T-helper 17 cell (primary cell): Measurements from ENCODE around the gene FOXO6. TPM values are rescaled to one million over a fixed set of nuclear protein-coding genes. Genes with fewer than 3 reads are reported as not detected.

Experiments
- ATAC-seq: fragments of 150-1000 bp; cut with Tn5 transposase; 2 replicates; pipeline ENCODE4 v1.10.0; 2021; ENCODE audit warnings: mild to moderate bottlenecking, moderate library complexity
- DNase-seq, 3 donors: peaks; one replicate each; pipeline versions ENCODE4 v3.0.0 to v3.0.0-alpha.2; 2020 to 2021
- H3K9me3 ChIP-seq: one replicate; pipeline ENCODE4 v1.7.0; 2013; ENCODE audit warnings: low read length, mild to moderate bottlenecking; ENCODE audit not compliant: control insufficient read depth, poor library complexity, severe bottlenecking
- H3K27ac Mint-ChIP-seq: one replicate; pipeline ENCODE4 v1.8.0; 2022; ENCODE audit warnings: mild to moderate bottlenecking, moderate library complexity, mixed read lengths
- H3K27me3 Mint-ChIP-seq: one replicate; pipeline ENCODE4 v1.8.0; 2022; ENCODE audit warnings: mixed read lengths
- H3K36me3 Mint-ChIP-seq: one replicate; pipeline ENCODE4 v1.8.0; 2022; ENCODE audit warnings: low read depth, mixed read lengths
- H3K4me1 Mint-ChIP-seq: one replicate; pipeline ENCODE4 v1.8.0; 2022; ENCODE audit warnings: mild to moderate bottlenecking, mixed read lengths
- H3K4me3 Mint-ChIP-seq: one replicate; pipeline ENCODE4 v1.8.0; 2022; ENCODE audit warnings: mild to moderate bottlenecking, moderate library complexity, mixed read lengths
- total RNA-seq, 4 donors: library from RNA in 2 of 4; stranded (reverse) in 2 of 4; gene quantifications; one replicate each; pipeline ENCODE4 v1.2.3 and lab custom pipeline; 2022 to 2026

FOXO6 gene
- total RNA-seq, 2 donors from 2014 or later: 0.86 to 1.8 TPM

DNA sequence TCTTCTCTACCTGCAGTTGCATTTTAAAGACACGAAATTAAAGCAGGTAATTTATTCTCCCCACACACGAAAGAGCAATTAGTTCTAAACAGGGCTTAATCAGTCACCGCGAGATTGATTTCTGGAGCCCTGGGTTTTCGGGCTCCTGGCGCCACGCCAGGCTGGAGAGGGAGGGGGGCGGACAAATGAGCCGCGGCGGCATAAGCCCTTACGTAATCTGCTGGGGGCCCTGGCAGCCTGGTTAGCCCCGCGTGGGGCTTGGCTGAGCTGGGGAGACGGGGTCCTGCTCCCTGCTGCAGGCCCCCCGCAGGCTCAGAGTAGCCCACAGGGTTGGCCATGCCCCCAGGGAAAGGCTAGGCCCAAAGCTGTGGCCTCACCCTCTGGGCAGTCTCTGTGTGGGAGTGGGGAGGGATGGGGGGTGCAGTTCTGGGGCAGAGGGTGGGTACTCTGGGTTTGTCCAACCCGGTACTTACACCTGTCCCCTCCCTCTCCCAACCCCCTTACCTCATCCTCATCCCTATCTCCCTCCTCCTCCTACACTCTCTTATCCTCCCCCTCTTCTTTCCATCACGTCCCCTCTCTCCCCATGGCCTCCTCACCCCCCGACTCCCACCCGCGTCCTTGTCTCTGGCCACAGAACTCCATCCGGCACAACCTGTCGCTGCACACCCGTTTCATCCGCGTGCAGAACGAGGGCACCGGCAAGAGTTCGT lies 19.9 kb downstream of the FOXO6 start:
- ATAC-seq: no peak
- Mint-ChIP-seq H3K36me3 (peaks cover 16% of the 10 kb centered on the region), H3K4me3 (peak overlapping the region; percentile 87), H3K4me1 (peaks cover 17% of the 10 kb centered on the region), H3K27ac (no peak overlapping the region), H3K27me3 (peaks cover 74% of the 10 kb centered on the region)
- DNase-seq: no peak
- H3K9me3 ChIP-seq: no peaks in the 10 kb centered on the region

DNA sequence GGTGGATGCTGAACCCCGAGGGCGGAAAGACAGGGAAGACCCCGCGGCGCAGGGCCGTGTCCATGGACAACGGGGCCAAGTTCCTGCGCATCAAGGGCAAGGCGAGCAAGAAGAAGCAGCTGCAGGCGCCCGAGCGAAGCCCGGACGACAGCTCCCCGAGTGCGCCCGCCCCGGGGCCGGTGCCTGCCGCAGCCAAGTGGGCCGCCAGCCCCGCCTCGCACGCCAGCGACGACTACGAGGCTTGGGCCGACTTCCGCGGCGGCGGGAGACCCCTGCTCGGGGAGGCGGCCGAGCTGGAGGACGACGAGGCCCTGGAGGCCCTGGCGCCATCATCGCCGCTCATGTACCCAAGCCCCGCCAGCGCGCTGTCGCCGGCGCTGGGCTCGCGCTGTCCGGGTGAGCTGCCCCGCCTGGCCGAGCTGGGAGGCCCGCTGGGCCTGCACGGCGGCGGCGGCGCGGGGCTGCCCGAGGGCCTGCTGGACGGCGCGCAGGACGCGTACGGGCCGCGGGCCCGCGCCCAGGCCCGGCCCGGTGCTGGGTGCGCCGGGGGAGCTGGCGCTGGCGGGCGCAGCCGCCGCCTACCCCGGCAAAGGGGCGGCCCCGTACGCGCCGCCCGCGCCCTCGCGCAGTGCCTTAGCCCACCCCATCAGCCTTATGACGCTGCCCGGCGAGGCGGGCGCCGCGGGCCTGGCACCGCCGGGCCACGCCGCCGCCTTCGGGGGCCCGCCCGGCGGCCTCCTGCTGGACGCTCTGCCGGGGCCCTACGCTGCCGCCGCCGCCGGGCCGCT lies 20.7 kb downstream of the FOXO6 start:
- no peaks in the 10 kb centered on the region for H3K9me3 ChIP-seq
- Mint-ChIP-seq H3K36me3 (peaks cover 14% of the 10 kb centered on the region), H3K27ac (no peak overlapping the region), H3K4me3 (peak overlapping the region; percentile 87), H3K4me1 (peaks cover 17% of the 10 kb centered on the region), H3K27me3 (peaks cover 73% of the 10 kb centered on the region)
- DNase-seq (peak in 1 of 3 donors; percentile 18), ATAC-seq (peak; percentile 75)

DNA sequence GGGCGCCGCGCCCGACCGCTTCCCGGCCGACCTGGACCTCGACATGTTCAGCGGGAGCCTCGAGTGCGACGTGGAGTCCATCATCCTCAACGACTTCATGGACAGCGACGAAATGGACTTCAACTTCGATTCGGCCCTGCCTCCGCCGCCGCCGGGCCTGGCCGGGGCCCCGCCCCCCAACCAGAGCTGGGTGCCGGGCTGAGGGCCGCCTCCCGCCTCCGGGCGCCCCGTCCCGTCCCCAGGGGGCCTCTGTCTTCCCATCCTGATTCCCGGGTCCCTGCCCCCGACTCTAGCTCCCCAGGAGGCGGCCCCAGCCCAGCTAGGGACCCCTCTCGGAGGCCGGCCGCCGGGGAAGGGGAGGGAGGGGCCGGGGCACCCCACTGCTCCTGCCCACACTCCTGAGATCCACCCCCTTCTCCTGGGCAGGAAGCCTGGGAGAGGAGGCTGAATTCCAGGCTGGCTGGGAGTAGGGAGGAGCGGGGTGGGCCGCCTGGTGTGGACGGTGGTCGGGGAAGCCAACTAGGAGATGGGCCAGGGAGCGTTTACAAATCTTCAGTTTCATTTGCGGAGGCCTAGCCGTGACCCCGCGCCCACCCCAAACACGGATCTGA lies 21.4 kb downstream of the FOXO6 start:
- Mint-ChIP-seq H3K4me1 (peaks cover 17% of the 10 kb centered on the region), H3K27me3 (peaks cover 75% of the 10 kb centered on the region), H3K36me3 (peaks cover 14% of the 10 kb centered on the region), H3K27ac (no peak overlapping the region), H3K4me3 (peak overlapping the region; percentile 87)
- ATAC-seq: no peak
- DNase-seq: no peak
- H3K9me3 ChIP-seq: no peaks in the 10 kb centered on the region

DNA sequence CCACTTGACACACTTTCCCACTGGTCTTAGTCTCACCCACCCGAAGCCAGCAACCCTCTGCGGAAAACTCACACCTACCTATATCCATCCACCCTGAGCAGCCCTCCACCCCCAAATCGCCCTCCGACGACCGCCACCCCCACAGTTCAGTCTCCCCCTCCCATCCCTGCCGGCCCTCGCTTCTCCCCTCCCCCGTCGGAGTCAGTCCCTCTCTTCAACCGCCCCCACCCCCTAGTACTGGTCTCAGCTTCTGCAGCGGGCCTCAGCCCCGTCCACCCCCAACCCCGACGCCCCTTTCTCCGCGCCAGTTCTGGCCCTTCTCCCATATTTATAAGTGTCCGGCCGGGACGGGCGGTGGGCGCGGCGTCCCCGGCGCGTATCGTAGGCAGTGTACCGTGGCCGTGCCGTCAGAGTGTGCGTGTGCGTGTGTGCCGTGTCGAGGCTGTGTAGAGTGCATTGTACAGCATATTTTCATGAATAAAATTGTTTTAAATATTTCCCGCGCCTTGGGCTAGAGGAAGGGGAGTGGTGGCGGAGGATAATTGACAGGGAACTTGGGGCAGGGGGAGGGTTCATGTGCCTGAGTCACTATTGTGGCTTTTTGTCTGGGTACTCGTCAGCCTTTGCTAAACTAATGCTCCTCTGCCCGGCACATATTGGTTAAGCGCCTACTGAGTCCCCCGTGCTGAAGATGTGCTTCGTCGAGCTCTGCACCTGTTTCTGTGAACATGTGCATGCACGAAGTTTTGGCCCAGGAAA lies 22.0 kb downstream of the FOXO6 start:
- peaks cover 78% of the 10 kb centered on the region for H3K27me3 Mint-ChIP-seq
- peaks cover 19% of the 10 kb centered on the region for H3K4me1 Mint-ChIP-seq
- no peak for DNase-seq
- no peaks in the 10 kb centered on the region for H3K9me3 ChIP-seq
- H3K36me3 Mint-ChIP-seq: peaks cover 14% of the 10 kb centered on the region
- peak; percentile 66 for ATAC-seq
- H3K27ac Mint-ChIP-seq: no peak overlapping the region
- H3K4me3 Mint-ChIP-seq: peak overlapping the region; percentile 87

DNA sequence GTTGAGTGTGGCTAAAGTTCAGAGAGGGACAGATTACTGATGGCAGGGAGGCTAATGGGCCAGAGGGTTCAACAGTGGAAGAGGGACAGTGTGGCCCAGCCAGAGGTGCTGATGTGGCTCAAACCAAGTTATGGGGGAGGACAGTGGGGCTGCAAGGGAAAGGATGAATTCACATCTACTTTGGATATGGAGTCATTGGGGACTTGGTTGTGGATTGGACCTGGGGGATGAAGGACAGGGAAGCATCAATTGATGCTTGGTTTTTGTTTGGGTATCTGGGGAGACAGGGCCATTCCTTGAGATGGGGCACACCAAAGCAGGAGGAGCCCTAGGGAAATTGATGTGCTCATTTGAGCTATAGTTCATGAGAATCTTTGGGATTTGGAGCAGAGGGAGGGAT lies 23.3 kb downstream of the FOXO6 start:
- ATAC-seq: no peak
- no peak overlapping the region for H3K27ac Mint-ChIP-seq
- peaks cover 19% of the 10 kb centered on the region for H3K4me1 Mint-ChIP-seq
- DNase-seq: no peak
- peaks cover 14% of the 10 kb centered on the region for H3K36me3 Mint-ChIP-seq
- no peaks in the 10 kb centered on the region for H3K9me3 ChIP-seq
- H3K4me3 Mint-ChIP-seq: peak overlapping the region; percentile 3
- peaks cover 76% of the 10 kb centered on the region for H3K27me3 Mint-ChIP-seq

DNA sequence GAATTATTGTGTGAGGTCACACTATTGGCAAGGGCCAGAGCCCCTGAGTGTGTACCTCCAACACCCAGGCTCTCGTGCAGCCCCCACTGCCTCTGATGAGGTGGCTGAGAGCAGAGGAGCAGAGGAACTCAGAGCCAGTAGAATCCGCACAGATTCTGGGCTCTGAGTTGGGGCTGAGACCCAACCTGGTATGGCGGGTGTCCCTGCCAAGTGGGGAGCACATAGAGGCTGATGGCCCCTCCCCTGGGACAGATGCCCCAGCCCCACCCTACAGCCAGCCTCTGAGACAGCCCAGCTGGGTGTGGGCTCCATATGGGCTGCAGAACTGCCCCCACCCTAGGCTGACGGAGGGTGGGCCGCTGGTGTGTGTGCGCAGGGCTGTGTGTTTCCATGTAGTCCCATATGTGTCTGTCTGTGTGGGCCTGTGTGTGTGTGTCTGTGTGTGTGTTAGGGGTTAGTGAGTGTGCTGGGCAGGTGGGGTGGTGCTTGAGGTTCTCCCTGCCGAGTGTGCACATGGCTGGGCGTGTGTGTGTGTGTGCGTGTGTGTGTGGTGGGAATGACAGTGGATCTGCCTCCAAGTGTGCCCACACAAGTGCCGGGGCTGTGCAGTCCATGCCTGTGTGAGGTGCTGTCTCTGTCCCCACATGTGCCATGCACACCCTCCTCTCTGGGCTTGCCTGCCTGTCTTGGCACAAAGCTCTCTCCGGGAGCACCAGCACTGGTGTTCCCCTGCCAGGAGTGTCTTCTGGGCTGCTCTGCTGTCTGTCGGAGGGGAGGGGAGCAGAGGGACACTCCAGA lies 24.4 kb downstream of the FOXO6 start:
- ATAC-seq: no peak
- Mint-ChIP-seq H3K36me3 (peaks cover 14% of the 10 kb centered on the region), H3K4me1 (peaks cover 15% of the 10 kb centered on the region), H3K27me3 (peaks cover 70% of the 10 kb centered on the region), H3K4me3 (no peak overlapping the region), H3K27ac (no peak overlapping the region)
- H3K9me3 ChIP-seq: no peaks in the 10 kb centered on the region
- DNase-seq: no peak

DNA sequence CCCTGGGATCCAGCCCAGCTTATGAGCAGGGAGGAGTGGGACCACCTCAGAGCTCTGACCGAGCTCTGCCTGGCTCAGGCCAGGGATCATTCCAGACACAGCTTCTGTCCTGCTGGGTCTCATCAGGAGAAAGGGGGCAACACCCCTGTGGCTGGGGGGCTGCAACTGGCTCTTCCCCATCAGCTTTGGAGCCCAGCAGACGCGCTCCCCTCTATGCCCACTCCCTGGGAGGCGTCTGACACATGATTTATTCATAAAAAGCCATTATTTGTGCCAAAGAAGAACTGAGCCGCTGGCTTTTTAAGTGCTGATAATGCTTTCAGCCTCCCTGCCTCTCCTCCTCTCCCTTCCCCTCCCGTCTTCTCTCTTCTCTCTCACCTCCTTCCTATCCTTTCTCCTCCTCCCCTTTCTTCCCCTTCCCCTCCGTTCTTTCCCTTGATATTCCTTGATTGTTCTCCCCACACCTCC lies 25.0 kb downstream of the FOXO6 start:
- DNase-seq (no peak), ATAC-seq (no peak)
- Mint-ChIP-seq H3K4me3 (no peak overlapping the region), H3K36me3 (peaks cover 14% of the 10 kb centered on the region), H3K4me1 (peaks cover 12% of the 10 kb centered on the region), H3K27ac (no peak overlapping the region), H3K27me3 (peaks cover 71% of the 10 kb centered on the region)
- H3K9me3 ChIP-seq: no peaks in the 10 kb centered on the region

DNA sequence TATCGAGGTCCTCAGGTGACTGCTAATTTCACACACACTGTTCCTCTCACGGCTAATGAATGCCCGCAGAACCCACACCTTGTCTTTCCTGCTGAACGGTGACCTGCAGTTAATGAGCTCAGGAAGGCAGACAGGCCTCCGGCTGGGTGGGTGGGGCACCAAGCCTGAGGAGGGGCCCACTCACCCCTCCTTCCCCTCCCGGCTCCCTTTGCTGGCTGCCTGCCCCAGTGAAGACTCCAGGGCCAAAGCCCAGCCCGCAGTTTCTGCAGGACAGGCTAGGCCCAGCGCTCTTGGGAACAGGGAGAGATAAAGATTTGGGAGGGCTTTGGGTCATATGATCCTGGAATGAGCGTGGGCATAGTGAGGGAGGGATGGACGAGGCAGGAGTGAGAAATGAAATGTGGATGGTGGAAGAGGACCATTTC lies 26.4 kb downstream of the FOXO6 start:
- H3K9me3 ChIP-seq: no peaks in the 10 kb centered on the region
- no peak for DNase-seq
- H3K4me3 Mint-ChIP-seq: no peak overlapping the region
- H3K4me1 Mint-ChIP-seq: peaks cover 12% of the 10 kb centered on the region
- ATAC-seq: no peak
- peaks cover 74% of the 10 kb centered on the region for H3K27me3 Mint-ChIP-seq
- no peak overlapping the region for H3K27ac Mint-ChIP-seq
- H3K36me3 Mint-ChIP-seq: peaks cover 14% of the 10 kb centered on the region

DNA sequence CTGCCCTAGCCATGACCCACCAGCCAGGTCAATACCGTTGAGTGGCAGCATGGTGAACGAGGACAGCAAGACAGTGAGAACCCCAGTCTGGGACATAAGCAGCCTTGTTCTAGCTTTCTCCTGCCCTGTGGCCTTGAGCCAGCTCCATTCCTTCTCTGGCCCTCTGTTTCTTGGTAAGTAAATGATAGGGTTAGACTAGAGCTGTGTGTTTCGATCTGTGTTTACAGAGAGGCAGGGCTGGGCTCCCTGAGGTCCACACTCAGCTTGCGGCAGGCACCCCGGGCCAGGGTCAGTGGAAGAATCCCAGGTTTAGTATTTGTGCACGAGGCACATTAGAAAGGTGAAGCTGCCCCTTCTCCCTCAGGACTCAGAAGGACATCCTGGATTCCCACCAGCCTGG lies 27.3 kb downstream of the FOXO6 start:
- no peak for DNase-seq
- H3K27me3 Mint-ChIP-seq: peaks cover 74% of the 10 kb centered on the region
- H3K4me3 Mint-ChIP-seq: no peak overlapping the region
- H3K4me1 Mint-ChIP-seq: peaks cover 9% of the 10 kb centered on the region
- H3K36me3 Mint-ChIP-seq: peaks cover 11% of the 10 kb centered on the region
- no peak for ATAC-seq
- no peaks in the 10 kb centered on the region for H3K9me3 ChIP-seq
- no peak overlapping the region for H3K27ac Mint-ChIP-seq

DNA sequence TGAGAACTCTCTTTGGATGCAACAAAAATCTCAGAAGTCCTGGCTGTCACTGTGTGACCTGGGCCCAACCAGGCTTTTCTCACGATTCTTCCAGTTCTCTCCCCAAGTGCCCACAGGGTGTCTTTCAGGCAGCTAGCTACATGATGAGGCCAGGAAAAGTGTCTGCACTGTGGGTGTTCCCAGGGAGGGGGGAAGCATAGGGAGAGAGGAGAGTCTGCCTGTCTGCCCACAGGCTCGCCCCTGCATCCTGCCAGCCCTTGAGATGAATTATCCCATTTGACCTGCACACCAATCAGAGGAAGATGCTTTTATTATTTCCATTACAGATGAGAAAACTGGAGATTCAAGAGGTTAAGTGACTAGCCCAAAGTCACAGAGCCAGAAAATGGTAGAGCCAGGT lies 27.8 kb downstream of the FOXO6 start:
- H3K27ac Mint-ChIP-seq: no peak overlapping the region

DNA sequence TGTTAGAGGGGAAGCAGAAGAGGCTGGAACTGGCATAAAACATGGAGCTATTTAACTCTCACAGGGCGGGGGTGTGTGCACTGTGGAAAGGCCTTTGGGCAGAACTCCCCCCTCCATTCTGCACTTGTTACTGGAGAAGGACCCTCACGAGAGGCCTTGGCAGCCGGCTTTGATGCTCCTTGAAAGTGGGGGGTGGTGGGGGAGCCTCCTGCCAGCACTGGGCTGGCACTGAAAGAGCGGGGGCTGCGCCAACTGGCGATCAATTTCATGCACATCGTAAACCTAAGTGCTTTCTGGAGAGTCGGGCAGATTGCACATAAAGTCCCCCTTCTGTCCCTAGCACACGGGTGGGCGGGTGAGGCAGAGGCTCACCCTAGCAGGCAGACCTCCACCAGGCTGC lies 28.9 kb downstream of the FOXO6 start:
- Mint-ChIP-seq H3K4me3 (no peak overlapping the region), H3K4me1 (peaks cover 2% of the 10 kb centered on the region), H3K27ac (no peak overlapping the region), H3K36me3 (peaks cover 6% of the 10 kb centered on the region), H3K27me3 (peaks cover 71% of the 10 kb centered on the region)
- ATAC-seq (no peak), DNase-seq (no peak)
- H3K9me3 ChIP-seq: no peaks in the 10 kb centered on the region

More for the DNA sequence above, 27.8 kb downstream of the FOXO6 start:
- DNase-seq: no peak
- Mint-ChIP-seq H3K4me1 (peaks cover 7% of the 10 kb centered on the region), H3K4me3 (no peak overlapping the region), H3K27me3 (peaks cover 73% of the 10 kb centered on the region), H3K36me3 (peaks cover 11% of the 10 kb centered on the region)
- no peak for ATAC-seq
- no peaks in the 10 kb centered on the region for H3K9me3 ChIP-seq

DNA sequence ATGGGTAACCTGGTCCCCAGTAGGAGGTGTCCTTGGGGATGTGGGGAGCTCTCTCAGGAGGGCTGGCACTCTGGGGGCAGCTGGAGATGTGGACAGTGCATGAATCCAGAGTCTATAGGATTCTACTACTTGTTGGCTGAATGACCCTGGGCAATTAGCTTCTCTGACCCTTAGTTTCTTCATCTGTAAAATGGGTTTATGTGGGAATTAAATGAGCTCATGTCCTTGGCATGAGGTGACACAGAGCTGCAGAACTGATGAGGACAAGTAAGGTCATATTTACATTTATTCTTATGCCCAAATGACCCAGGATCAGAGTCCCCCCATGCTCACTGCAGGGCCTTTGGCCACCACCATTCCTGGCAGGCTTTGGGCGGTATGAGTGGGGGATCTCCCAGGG lies 29.3 kb downstream of the FOXO6 start:
- Mint-ChIP-seq H3K4me1 (peaks cover 3% of the 10 kb centered on the region), H3K4me3 (no peak overlapping the region), H3K27me3 (peaks cover 71% of the 10 kb centered on the region), H3K36me3 (peaks cover 7% of the 10 kb centered on the region), H3K27ac (no peak overlapping the region)
- DNase-seq: no peak
- no peaks in the 10 kb centered on the region for H3K9me3 ChIP-seq
- no peak for ATAC-seq
